HEK293T (cell line): ENCODE results near the gene EBNA1BP2.

Experiments used
- CTCF ChIA-PET: fragments of 350-600 bp; formaldehyde crosslinking; extraction: SDS; loops from one replicate; lab custom pipeline; 2021; ENCODE audit warnings: antibody characterized with exemption, inconsistent platforms; lab: Yijun Ruan, JAX
- POLR2A ChIA-PET: fragments of 350-600 bp; formaldehyde crosslinking; extraction: SDS; loops from one replicate; lab custom pipeline; 2020; ENCODE audit warnings: antibody characterized with exemption, inconsistent platforms; lab: Yijun Ruan, JAX
- DNase-seq: peaks from one replicate; pipeline ENCODE4 v3.0.0; 2012; ENCODE audit warnings: mixed read lengths; ENCODE audit errors: extremely low spot score
- ARNT ChIP-seq: fragments of 450-650 bp; IDR thresholded peaks from 2 replicates; pipeline ENCODE4 v1.6.1; 2017; ENCODE audit warnings: mild to moderate bottlenecking
- BHLHE40 ChIP-seq: fragments of 450-650 bp; IDR thresholded peaks from 2 replicates; pipeline ENCODE4 v1.6.1; 2016; ENCODE audit warnings: mild to moderate bottlenecking, moderate library complexity, borderline replicate concordance
- CTBP1 ChIP-seq: fragments of 450-650 bp; IDR thresholded peaks from 2 replicates; pipeline ENCODE4 v1.6.1; 2016; ENCODE audit warnings: borderline replicate concordance
- ELF4 ChIP-seq: fragments of 450-650 bp; IDR thresholded peaks from 2 replicates; pipeline ENCODE4 v1.6.1; 2017; ENCODE audit warnings: antibody characterized with exemption
- FOXA1 ChIP-seq: fragments of 450-650 bp; IDR thresholded peaks from 2 replicates; pipeline ENCODE4 v1.6.1; 2016; ENCODE audit warnings: mild to moderate bottlenecking
- FOXK2 ChIP-seq: fragments of 450-650 bp; IDR thresholded peaks from 2 replicates; pipeline ENCODE4 v1.6.1; 2016; ENCODE audit warnings: mild to moderate bottlenecking
- FOXM1 ChIP-seq: fragments of 450-650 bp; IDR thresholded peaks from 2 replicates; pipeline ENCODE4 v1.6.1; 2017; ENCODE audit warnings: mild to moderate bottlenecking, borderline replicate concordance
- HDGF ChIP-seq: fragments of 450-650 bp; IDR thresholded peaks from 2 replicates; pipeline ENCODE4 v1.6.1; 2017; ENCODE audit warnings: antibody characterized with exemption, borderline replicate concordance
- L3MBTL2 ChIP-seq: fragments of 450-650 bp; conservative IDR thresholded peaks from 2 replicates; pipeline ENCODE4 v1.6.1; 2016; ENCODE audit warnings: mild to moderate bottlenecking
- LEF1 ChIP-seq: fragments of 450-650 bp; IDR thresholded peaks from 2 replicates; pipeline ENCODE4 v1.6.1; 2017; ENCODE audit warnings: mild to moderate bottlenecking, borderline replicate concordance
- NFRKB ChIP-seq: fragments of 450-650 bp; IDR thresholded peaks from 2 replicates; pipeline ENCODE4 v1.6.1; 2016; ENCODE audit warnings: mild to moderate bottlenecking, moderate library complexity
- SP1 ChIP-seq: fragments of 450-650 bp; IDR thresholded peaks from 2 replicates; pipeline ENCODE4 v1.6.1; 2017
- SUZ12 ChIP-seq: fragments of 450-650 bp; IDR thresholded peaks from 2 replicates; pipeline ENCODE4 v1.6.1; 2016; ENCODE audit warnings: mild to moderate bottlenecking
- TARDBP ChIP-seq: fragments of 450-650 bp; IDR thresholded peaks from 2 replicates; pipeline ENCODE4 v1.6.1; 2016
- ZNF384 ChIP-seq: fragments of 450-650 bp; IDR thresholded peaks from 2 replicates; pipeline ENCODE4 v1.6.1; 2016
- TF ChIP-seq, protein P1 (sequence below): fragments of 450-650 bp; IDR thresholded peaks from 2 replicates; pipeline ENCODE4 v1.6.1; 2016

The EBNA1BP2 gene

GRCh38 chr1:43199093-43199726, 27.1 kb upstream of the EBNA1BP2 start:
- DNase-seq = no peak
- POLR2A ChIA-PET = no interaction called here
- TF ChIP-seq, protein P1, sequence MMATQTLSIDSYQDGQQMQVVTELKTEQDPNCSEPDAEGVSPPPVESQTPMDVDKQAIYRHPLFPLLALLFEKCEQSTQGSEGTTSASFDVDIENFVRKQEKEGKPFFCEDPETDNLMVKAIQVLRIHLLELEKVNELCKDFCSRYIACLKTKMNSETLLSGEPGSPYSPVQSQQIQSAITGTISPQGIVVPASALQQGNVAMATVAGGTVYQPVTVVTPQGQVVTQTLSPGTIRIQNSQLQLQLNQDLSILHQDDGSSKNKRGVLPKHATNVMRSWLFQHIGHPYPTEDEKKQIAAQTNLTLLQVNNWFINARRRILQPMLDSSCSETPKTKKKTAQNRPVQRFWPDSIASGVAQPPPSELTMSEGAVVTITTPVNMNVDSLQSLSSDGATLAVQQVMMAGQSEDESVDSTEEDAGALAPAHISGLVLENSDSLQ = no peak
- no peak for TF ChIP-seq SP1
- TF ChIP-seq HDGF = no peak
- no peak for TF ChIP-seq CTBP1
- no peak for TF ChIP-seq FOXM1
- TF ChIP-seq SUZ12 = no peak
- no peak for TF ChIP-seq BHLHE40
- TF ChIP-seq NFRKB = no peak
- TF ChIP-seq TARDBP = no peak
- no peak for TF ChIP-seq FOXK2
- no peak for TF ChIP-seq ELF4
- TF ChIP-seq LEF1 = no peak
- no peak for TF ChIP-seq ZNF384
- no peak for TF ChIP-seq ARNT
- TF ChIP-seq L3MBTL2 = no peak
- no peak for TF ChIP-seq FOXA1
- CTCF ChIA-PET = no interaction called here

GRCh38 chr1:43197343-43198127, 25.4 kb upstream of the EBNA1BP2 start:
- ChIA-PET CTCF (interaction anchor here (0.5 to 0.6 kb wide), 2 partner anchors 17 to 296 kb away, joined by 3 to 4 read pairs; no protein-coding TSS in a partner anchor), POLR2A (interaction anchor here (1.2 kb wide), 1 partner anchor 25 kb away, joined by 4 read pairs; the partner anchor contains the start of genes CFAP57 and EBNA1BP2)
- DNase-seq = no peak
- TF ChIP-seq ARNT (no peak), FOXM1 (no peak), FOXA1 (no peak), ZNF384 (no peak), HDGF (no peak), FOXK2 (no peak), BHLHE40 (no peak), NFRKB (no peak), L3MBTL2 (no peak)
- TF ChIP-seq, protein P1 = no peak

- TF ChIP-seq ELF4 (no peak), CTBP1 (no peak)
- POLR2A ChIA-PET = no interaction called here
- no peak for DNase-seq
- CTCF ChIA-PET = interaction anchor here (0.7 kb wide), 1 partner anchor 147 kb away, joined by 3 read pairs; no protein-coding TSS in a partner anchor
Observed at GRCh38 chr1:43194509-43194908, 22.4 kb upstream of the EBNA1BP2 start.

DNA sequence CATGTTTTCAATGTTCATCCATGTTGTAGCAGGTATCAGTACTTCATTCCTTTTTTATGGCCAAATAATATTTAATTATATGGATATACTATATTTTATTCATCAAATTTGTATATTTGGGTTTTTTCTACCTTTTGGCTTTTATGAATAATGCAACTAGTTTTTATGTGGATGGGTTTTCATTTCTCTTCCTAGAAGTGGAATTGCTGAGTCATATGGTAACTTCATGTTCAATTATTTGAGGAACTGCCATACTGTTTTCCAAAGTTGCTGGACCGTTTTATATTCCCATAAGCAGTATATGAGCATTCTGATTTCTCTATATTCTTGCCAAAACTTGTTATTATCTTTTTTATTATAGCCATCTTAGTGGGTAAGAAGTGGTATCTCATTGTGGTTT, 16.0 kb upstream of the EBNA1BP2 start:
- TF ChIP-seq FOXM1 (no peak), ZNF384 (no peak), SP1 (no peak), ARNT (no peak), BHLHE40 (no peak), L3MBTL2 (no peak), SUZ12 (no peak), LEF1 (no peak), HDGF (no peak), CTBP1 (no peak), FOXK2 (no peak), NFRKB (no peak), FOXA1 (no peak), TARDBP (no peak)
- TF ChIP-seq, protein P1 = no peak
- ChIA-PET CTCF (no interaction called here), POLR2A (no interaction called here)
- DNase-seq = no peak

GRCh38 chr1:43184995-43185394, 12.9 kb upstream of the EBNA1BP2 start:
- CTCF ChIA-PET = no interaction called here
- DNase-seq = no peak
- POLR2A ChIA-PET = no interaction called here
- no peak for TF ChIP-seq FOXA1
- no peak for TF ChIP-seq HDGF
- TF ChIP-seq TARDBP = no peak
- TF ChIP-seq NFRKB = no peak
- no peak for TF ChIP-seq L3MBTL2
- TF ChIP-seq, protein P1 = no peak
- no peak for TF ChIP-seq CTBP1
- no peak for TF ChIP-seq ELF4

GRCh38 chr1:43184388-43184787, 12.3 kb upstream of the EBNA1BP2 start:
- ChIA-PET POLR2A (no interaction called here), CTCF (interaction anchor here (0.6 kb wide), 1 partner anchor 262 kb away, joined by 3 read pairs; no protein-coding TSS in a partner anchor)
- TF ChIP-seq SUZ12 = no peak
- TF ChIP-seq LEF1 = peak; percentile 71
- no peak for DNase-seq
